Uterus (tissue), 4 donors: ENCODE results near the gene COMMD8. TPM values are rescaled to one million over a fixed set of nuclear protein-coding genes. Genes with fewer than 3 reads are reported as not detected.

ENCODE experiments used
- DNase-seq, 2 donors: peaks; one replicate each; pipeline ENCODE4 v3.0.0-alpha.2; 2019 to 2020
- H3K27ac ChIP-seq, 2 donors: fragments of 200-600 bp; sonication (generic); 1 replicate in 1 of 2; 2 replicates in 1 of 2; pipeline ENCODE4 v1.5.1; 2016 to 2018
- H3K27me3 ChIP-seq, 2 donors: fragments of 200-600 bp; sonication (generic); one replicate each; pipeline ENCODE4 v1.5.1; 2018 to 2019; ENCODE audit warnings: control low read depth in 1 of 2
- H3K36me3 ChIP-seq, 2 donors: fragments of 200-600 bp; sonication (generic); one replicate each; pipeline ENCODE4 v1.5.1; 2019; ENCODE audit warnings: control low read depth in 1 of 2
- H3K4me1 ChIP-seq, 2 donors: fragments of 200-600 bp; sonication (generic); one replicate each; pipeline ENCODE4 v1.5.1; 2018 to 2019; ENCODE audit warnings: control low read depth in 1 of 2
- H3K4me3 ChIP-seq, 2 donors: fragments of 200-600 bp; sonication (generic); 1 replicate in 1 of 2; 2 replicates in 1 of 2; pipeline ENCODE4 v1.5.1; 2018 to 2019; ENCODE audit warnings: mild to moderate bottlenecking in 1 of 2
- H3K9me3 ChIP-seq, 2 donors: fragments of 200-600 bp; sonication (generic); one replicate each; pipeline ENCODE4 v1.5.1; 2019; ENCODE audit warnings: control low read depth in 1 of 2
- CTCF ChIP-seq, 4 experiments: fragments of 200-600 bp in 2 of 4; fragments of 450-650 bp in 2 of 4; sonication (generic) in 2 of 4; IDR thresholded peaks; one replicate each; pipeline ENCODE4 v1.5.1; 2016 to 2019; ENCODE audit warnings: antibody characterized with exemption in 4 of 4, mild to moderate bottlenecking in 2 of 4, moderate library complexity in 1 of 4
- POLR2A ChIP-seq, 2 donors: fragments of 450-650 bp; IDR thresholded peaks; one replicate each; pipeline ENCODE4 v1.6.1; 2016; ENCODE audit warnings: antibody characterized with exemption in 2 of 2, mild to moderate bottlenecking in 1 of 2, moderate library complexity in 1 of 2
- intact Hi-C: fragments of 100-400 bp; cut with DNase I; formaldehyde crosslinking; loops from one replicate; pipeline ENCODE4 v1.15.1; 2023; ENCODE audit warnings: low total_unique reads
- total RNA-seq, 4 donors: library from RNA; depleted of rRNA in 3 of 4; stranded (reverse); fragments of >200 nt in 3 of 4; gene quantifications; one replicate each; pipeline versions ENCODE4 v1.1.0 to v1.2.4, GENCODE V29; 2014 to 2023
- donor health status: DM: yes; HTN: yes; CAD: no.

Gene COMMD8
- total RNA-seq, 4 donors from 2014 or later: 6.9 to 21.2 (median 15.0) TPM

- Histone ChIP-seq H3K27ac (no peak overlapping the region), H3K27me3 (no peaks in the 10 kb centered on the region), H3K4me3 (no peak overlapping the region), H3K4me1 (no peaks in the 10 kb centered on the region), H3K9me3 (no peaks in the 10 kb centered on the region), H3K36me3 (no peaks in the 10 kb centered on the region)
- intact Hi-C loops: no loop called here
- DNase-seq: no peak
- TF ChIP-seq CTCF (IDR thresholded peaks at IDR 0.05) (no peak), POLR2A (IDR thresholded peaks at IDR 0.05) (no peak)
Observed at GRCh38 chr4:47406408-47406807, 57.1 kb downstream of the COMMD8 start.

Other genes with a start within 250 kb of the COMMD8 start
- gene ATP10D, start 21.6 kb upstream of the COMMD8 start, total RNA-seq: 10 to 100 TPM; 17.4 to 52.6 (median 27.3) TPM